ENCODE results near the gene IQGAP1. TPM values are rescaled to one million over a fixed set of nuclear protein-coding genes. Genes with fewer than 3 reads are reported as not detected.
A peak's percentile ranks its signal among the peaks of the same experiment; 100 is the strongest.

IQGAP1 gene
- polyA plus RNA-seq, 2 of the 4 experiments (the other 2 are of a cell fraction): 100 to 168 TPM

DNA sequence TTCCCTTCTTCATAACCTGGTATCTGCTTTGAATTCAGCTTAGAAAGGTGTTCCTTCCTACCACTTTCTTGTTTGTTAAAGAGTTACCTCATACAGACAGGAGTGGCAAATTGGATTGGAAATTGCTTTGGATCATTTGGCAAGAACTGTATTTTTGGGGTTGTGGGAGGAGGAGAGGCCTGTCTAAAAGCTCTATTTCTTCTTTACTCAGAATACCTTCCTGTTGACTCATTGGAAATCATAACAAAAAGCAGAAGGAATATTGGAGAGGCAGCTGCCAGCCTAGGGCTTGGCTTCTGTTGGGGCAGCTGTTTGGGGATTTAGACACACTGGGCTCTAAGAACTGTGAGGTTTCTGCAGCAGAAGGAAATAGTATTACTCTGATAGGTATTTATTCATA, 14.2 kb downstream of the IQGAP1 start (continued):
- TF ChIP-seq, protein P1, sequence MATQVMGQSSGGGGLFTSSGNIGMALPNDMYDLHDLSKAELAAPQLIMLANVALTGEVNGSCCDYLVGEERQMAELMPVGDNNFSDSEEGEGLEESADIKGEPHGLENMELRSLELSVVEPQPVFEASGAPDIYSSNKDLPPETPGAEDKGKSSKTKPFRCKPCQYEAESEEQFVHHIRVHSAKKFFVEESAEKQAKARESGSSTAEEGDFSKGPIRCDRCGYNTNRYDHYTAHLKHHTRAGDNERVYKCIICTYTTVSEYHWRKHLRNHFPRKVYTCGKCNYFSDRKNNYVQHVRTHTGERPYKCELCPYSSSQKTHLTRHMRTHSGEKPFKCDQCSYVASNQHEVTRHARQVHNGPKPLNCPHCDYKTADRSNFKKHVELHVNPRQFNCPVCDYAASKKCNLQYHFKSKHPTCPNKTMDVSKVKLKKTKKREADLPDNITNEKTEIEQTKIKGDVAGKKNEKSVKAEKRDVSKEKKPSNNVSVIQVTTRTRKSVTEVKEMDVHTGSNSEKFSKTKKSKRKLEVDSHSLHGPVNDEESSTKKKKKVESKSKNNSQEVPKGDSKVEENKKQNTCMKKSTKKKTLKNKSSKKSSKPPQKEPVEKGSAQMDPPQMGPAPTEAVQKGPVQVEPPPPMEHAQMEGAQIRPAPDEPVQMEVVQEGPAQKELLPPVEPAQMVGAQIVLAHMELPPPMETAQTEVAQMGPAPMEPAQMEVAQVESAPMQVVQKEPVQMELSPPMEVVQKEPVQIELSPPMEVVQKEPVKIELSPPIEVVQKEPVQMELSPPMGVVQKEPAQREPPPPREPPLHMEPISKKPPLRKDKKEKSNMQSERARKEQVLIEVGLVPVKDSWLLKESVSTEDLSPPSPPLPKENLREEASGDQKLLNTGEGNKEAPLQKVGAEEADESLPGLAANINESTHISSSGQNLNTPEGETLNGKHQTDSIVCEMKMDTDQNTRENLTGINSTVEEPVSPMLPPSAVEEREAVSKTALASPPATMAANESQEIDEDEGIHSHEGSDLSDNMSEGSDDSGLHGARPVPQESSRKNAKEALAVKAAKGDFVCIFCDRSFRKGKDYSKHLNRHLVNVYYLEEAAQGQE (IDR thresholded peaks at IDR 0.05): no peak
- no peak for TF ChIP-seq TP53 (CRISPR knock-in tag; IDR thresholded peaks at IDR 0.05)
- peak in 1 of 2 experiments; percentile 19; a peak in 1 of 5 replicates for TF ChIP-seq EP300 (IDR thresholded peaks at IDR 0.05)
- TF ChIP-seq POLR2A (IDR thresholded peaks at IDR 0.05; ENCODE audit: low read length): no peak
- TF ChIP-seq BCL3 (IDR thresholded peaks at IDR 0.05): no peak
- TF ChIP-seq FOXS1 (CRISPR knock-in tag; IDR thresholded peaks at IDR 0.05): no peak
- TF ChIP-seq KDM1A (IDR thresholded peaks at IDR 0.05; ENCODE audit: low read depth): no peak
- no peak for TF ChIP-seq HOXB13 (CRISPR knock-in tag; IDR thresholded peaks at IDR 0.05; ENCODE audit: low read depth)
- no peak for TF ChIP-seq HOXA7 (CRISPR knock-in tag; IDR thresholded peaks at IDR 0.05)
- no peak for TF ChIP-seq CHD2 (IDR thresholded peaks at IDR 0.05; ENCODE audit: low read length, partially characterized antibody)
- no peak for TF ChIP-seq CBX2 (IDR thresholded peaks at IDR 0.05; ENCODE audit: borderline replicate concordance, low read depth)

- H3K9me3 ChIP-seq: no peaks in the 10 kb centered on the region
- ATAC-seq (no peak), DNase-seq (ENCODE audit: low read depth in 1 of 2, low spot score in 1 of 2) (no peak), FAIRE-seq (no peak)
- H3K4me3 ChIP-seq: no peak overlapping the region
- H3K4me2 ChIP-seq: peak overlapping the region; percentile 86
- peak overlapping the region; percentile 72 to 76 for H3K27ac ChIP-seq
- H3K4me1 ChIP-seq: peaks cover 75% of the 10 kb centered on the region
- ChIA-PET CTCF (interaction anchor here (1.1 to 4.0 kb wide), 6 partner anchors 11 to 529 kb away, joined by 3 to 16 read pairs (median 4); no protein-coding TSS in a partner anchor), POLR2A (interaction anchor here (1.0 to 5.6 kb wide), 4 partner anchors 10 to 14 kb away, joined by 3 to 52 read pairs (median 7); partner anchors contain the start of gene IQGAP1)
- WGBS (ENCODE audit: missing lambda C conversion rate): 39% methylated on average over 3 of the region's 3 CpGs
- no peak for TF ChIP-seq BHLHE40 (IDR thresholded peaks at IDR 0.05; ENCODE audit: low read depth, low read length)
These were observed 14.7 kb downstream of the IQGAP1 start for GRCh38 chr15:90402767-90403166.

- DNase-seq (ENCODE audit: low read depth in 1 of 2, low spot score in 1 of 2) (no peak), ATAC-seq (no peak), FAIRE-seq (peak; percentile 63)
- 67% methylated on average over 3 of the region's 3 CpGs for WGBS (ENCODE audit: missing lambda C conversion rate)
- Histone ChIP-seq H3K4me1 (peaks cover 65% of the 10 kb centered on the region), H3K27ac (no peak overlapping the region), H3K9me3 (no peaks in the 10 kb centered on the region), H3K4me2 (no peak overlapping the region; the same call in 2 of the 3 replicates), H3K4me3 (no peak overlapping the region)
- POLR2A ChIA-PET: interaction anchor here (0.5 kb wide), 1 partner anchor 11 kb away, joined by 3 read pairs; no protein-coding TSS in a partner anchor
- CTCF ChIA-PET: interaction anchor here (0.7 to 2.5 kb wide), 6 partner anchors 27 to 284 kb away, joined by 3 to 16 read pairs (median 3); no protein-coding TSS in a partner anchor
- no peak for TF ChIP-seq ESRRA (IDR thresholded peaks at IDR 0.05; ENCODE audit: borderline replicate concordance, low read length)
These were observed 17.1 kb downstream of the IQGAP1 start for GRCh38 chr15:90405055-90405607.

DNA sequence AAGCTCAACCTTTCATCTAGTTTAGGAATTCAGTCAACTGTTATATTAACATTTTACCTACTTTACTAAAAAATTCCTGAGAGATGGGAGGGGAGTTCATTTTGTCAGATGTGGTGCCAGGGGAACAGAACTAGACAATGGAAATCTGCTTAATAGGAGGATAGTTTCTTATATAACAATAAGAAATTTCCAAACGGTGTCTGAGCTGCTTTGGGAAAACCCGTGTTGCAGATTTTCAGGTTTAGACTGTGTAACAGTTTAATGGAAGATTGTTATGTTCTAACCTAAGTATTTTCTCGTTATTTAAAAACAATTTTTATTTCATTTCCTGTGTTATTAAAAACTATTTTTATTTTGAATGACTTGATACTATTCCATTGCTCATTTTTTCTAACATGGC, 19.3 kb downstream of the IQGAP1 start:
- CTCF ChIA-PET: interaction anchor here (0.8 to 2.0 kb wide), 6 partner anchors 9 to 115 kb away, joined by 3 to 8 read pairs (median 5); no protein-coding TSS in a partner anchor
- POLR2A ChIA-PET: interaction anchor here (2.0 kb wide), 1 partner anchor 19 kb away, joined by 6 read pairs; the partner anchor contains the start of gene IQGAP1
- 70% methylated on average over 3 of the region's 3 CpGs for WGBS (ENCODE audit: missing lambda C conversion rate)
- TF ChIP-seq HEYL (CRISPR knock-in tag; IDR thresholded peaks at IDR 0.05) (no peak), TP53 (CRISPR knock-in tag; IDR thresholded peaks at IDR 0.05) (no peak), SMC3 (IDR thresholded peaks at IDR 0.05) (no peak), FOSL2 (IDR thresholded peaks at IDR 0.05) (no peak), FOSL2 (CRISPR knock-in tag; IDR thresholded peaks at IDR 0.05) (no peak), JUNB (IDR thresholded peaks at IDR 0.05) (no peak), CBX2 (IDR thresholded peaks at IDR 0.05; ENCODE audit: borderline replicate concordance, low read depth) (no peak), HOXA7 (CRISPR knock-in tag; IDR thresholded peaks at IDR 0.05) (no peak), RNF2 (IDR thresholded peaks at IDR 0.05; ENCODE audit: borderline replicate concordance, low read depth) (no peak), ATOH8 (CRISPR knock-in tag; IDR thresholded peaks at IDR 0.05; ENCODE audit: low read depth) (no peak), BCL3 (IDR thresholded peaks at IDR 0.05) (no peak), HOXB13 (CRISPR knock-in tag; IDR thresholded peaks at IDR 0.05; ENCODE audit: low read depth) (no peak)
- Histone ChIP-seq H3K4me2 (0 out of 3 replicates have a peak overlapping the region, but pooled peaks have one; percentile 1), H3K4me1 (peaks cover 63% of the 10 kb centered on the region), H3K4me3 (no peak overlapping the region), H3K27ac (no peak overlapping the region), H3K9me3 (no peaks in the 10 kb centered on the region)
- FAIRE-seq (no peak), ATAC-seq (no peak), DNase-seq (ENCODE audit: low read depth in 1 of 2, low spot score in 1 of 2) (no peak)

Measured in A549 (cell line).